Esophagus squamous epithelium (tissue), 5 donors: ENCODE measurements around the gene UBAP2L. TPM values are rescaled to one million over a fixed set of nuclear protein-coding genes. Genes with fewer than 3 reads are reported as not detected.
A peak's percentile ranks its signal among the peaks of the same experiment; 100 is the strongest.
"Not testable (repeated sequence)": the region's sequence is repeated elsewhere in the genome, so short reads cannot be mapped to it uniquely, and the experiment has no call there.

Source experiments
- DNase-seq: peaks from one replicate; lab custom pipeline; 2025; lab: John Stamatoyannopoulos, UW
- H3K27ac ChIP-seq, 4 donors: fragments of 200-600 bp; sonication (generic); one replicate each; pipeline ENCODE4 v1.5.1; 2016 to 2019; ENCODE audit warnings: mild to moderate bottlenecking in 1 of 4
- H3K27me3 ChIP-seq, 4 donors: fragments of 200-600 bp; sonication (generic); 1 replicate in 3 of 4; 2 replicates in 1 of 4; pipeline versions ENCODE4 v1.5.1 to v1.6.0; 2017 to 2021; ENCODE audit warnings: antibody characterized with exemption in 1 of 4
- H3K36me3 ChIP-seq, 3 donors: fragments of 200-600 bp; sonication (generic); one replicate each; pipeline ENCODE4 v1.5.1; 2016 to 2019
- H3K4me1 ChIP-seq, 3 donors: fragments of 200-600 bp; sonication (generic); one replicate each; pipeline ENCODE4 v1.5.1; 2017 to 2019
- H3K4me3 ChIP-seq, 4 donors: fragments of 200-600 bp; sonication (generic); 1 replicate in 3 of 4; 2 replicates in 1 of 4; pipeline ENCODE4 v1.5.1; 2016 to 2019; ENCODE audit warnings: mild to moderate bottlenecking in 2 of 4, moderate library complexity in 1 of 4
- H3K9me3 ChIP-seq, 3 donors: fragments of 200-600 bp; sonication (generic); one replicate each; pipeline ENCODE4 v1.5.1; 2016 to 2019
- POLR2A ChIP-seq, 4 donors: fragments of 450-650 bp; IDR thresholded peaks; one replicate each; pipeline ENCODE4 v1.6.1; 2017; ENCODE audit warnings: antibody characterized with exemption in 4 of 4, mild to moderate bottlenecking in 4 of 4, moderate library complexity in 3 of 4
- WGBS, 2 donors: methylation state at CpG; one replicate each; pipeline ENCODE4 v1.1.5; 2018; 5-methylcytosine and 5-hydroxymethylcytosine counted together
- intact Hi-C: fragments of 100-400 bp; cut with DNase I; formaldehyde crosslinking; loops from one replicate; pipeline ENCODE4 v1.15.0; 2022
- total RNA-seq, 4 donors: library from RNA; depleted of rRNA; stranded (reverse); fragments of >200 nt; gene quantifications; one replicate each; pipeline ENCODE4 v1.1.0, GENCODE V29; 2016
- TF ChIP-seq, protein P1 (sequence below), 6 experiments: fragments of 450-650 bp in 4 of 6; fragments of 200-600 bp in 2 of 6; sonication (generic) in 2 of 6; IDR thresholded peaks; one replicate each; pipeline ENCODE4 v1.5.1; 2016 to 2019; ENCODE audit warnings: antibody characterized with exemption in 6 of 6, mild to moderate bottlenecking in 4 of 6, moderate library complexity in 4 of 6
- donor health status: DM: yes; HTN: yes; CAD: no.

The UBAP2L gene
- total RNA-seq, 4 donors from 2014 or later: 57.8 to 69.5 (median 69.1) TPM

DNA sequence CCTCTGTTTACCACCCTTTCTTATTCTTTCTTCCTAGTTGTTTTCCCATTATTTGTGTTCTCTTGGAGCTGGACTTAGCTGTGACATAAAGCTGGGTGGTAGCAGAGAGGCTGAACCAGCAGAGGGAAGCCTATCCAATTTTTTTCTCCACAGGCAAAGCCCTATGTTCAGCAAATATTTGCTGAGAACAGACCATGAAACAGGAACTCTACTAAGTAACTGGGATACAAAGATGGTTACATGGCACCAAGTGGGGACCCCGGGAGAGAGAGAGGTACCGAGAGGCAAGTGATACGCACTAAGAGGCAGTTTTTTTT is 21.2 kb upstream of the UBAP2L start:
- no peak for TF ChIP-seq POLR2A (IDR thresholded peaks at IDR 0.05)
- TF ChIP-seq, protein P1, sequence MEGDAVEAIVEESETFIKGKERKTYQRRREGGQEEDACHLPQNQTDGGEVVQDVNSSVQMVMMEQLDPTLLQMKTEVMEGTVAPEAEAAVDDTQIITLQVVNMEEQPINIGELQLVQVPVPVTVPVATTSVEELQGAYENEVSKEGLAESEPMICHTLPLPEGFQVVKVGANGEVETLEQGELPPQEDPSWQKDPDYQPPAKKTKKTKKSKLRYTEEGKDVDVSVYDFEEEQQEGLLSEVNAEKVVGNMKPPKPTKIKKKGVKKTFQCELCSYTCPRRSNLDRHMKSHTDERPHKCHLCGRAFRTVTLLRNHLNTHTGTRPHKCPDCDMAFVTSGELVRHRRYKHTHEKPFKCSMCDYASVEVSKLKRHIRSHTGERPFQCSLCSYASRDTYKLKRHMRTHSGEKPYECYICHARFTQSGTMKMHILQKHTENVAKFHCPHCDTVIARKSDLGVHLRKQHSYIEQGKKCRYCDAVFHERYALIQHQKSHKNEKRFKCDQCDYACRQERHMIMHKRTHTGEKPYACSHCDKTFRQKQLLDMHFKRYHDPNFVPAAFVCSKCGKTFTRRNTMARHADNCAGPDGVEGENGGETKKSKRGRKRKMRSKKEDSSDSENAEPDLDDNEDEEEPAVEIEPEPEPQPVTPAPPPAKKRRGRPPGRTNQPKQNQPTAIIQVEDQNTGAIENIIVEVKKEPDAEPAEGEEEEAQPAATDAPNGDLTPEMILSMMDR (IDR thresholded peaks at IDR 0.05): no peak
- H3K36me3 ChIP-seq: no peaks in the 10 kb centered on the region
- H3K4me3 ChIP-seq: peak overlapping the region in 1 of 4 donors; percentile 14
- intact Hi-C loops: no loop called here
- H3K27ac ChIP-seq: peak overlapping the region in 1 of 4 donors; percentile 16
- WGBS, 2 donors: 89 to 94% methylated on average over 3 of the region's 3 CpGs
- no peak for DNase-seq
- H3K4me1 ChIP-seq: peaks cover 0 to 20% (median 0%) of the 10 kb centered on the region in 3 donors
- no peaks in the 10 kb centered on the region for H3K27me3 ChIP-seq
- no peaks in the 10 kb centered on the region for H3K9me3 ChIP-seq

DNA sequence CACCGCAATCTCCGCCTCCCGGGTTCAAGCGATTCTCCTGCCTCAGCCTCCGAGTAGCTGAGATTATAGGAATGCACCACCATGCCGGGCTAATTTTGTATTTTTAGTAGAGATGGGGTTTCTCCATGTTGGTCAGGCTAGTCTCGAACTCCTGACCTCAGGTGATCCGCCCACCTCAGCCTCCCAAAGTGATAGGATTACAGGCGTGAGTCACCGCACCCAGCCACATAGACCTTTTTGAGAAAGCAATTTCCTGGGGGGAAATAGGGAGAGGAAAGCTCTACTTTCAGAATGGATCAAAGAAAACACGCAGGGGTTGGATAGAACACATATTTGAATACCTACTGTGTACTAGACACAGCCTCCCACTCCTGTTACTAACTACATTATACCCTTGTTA is 15.0 kb upstream of the UBAP2L start:
- H3K27me3 ChIP-seq, H3K27ac ChIP-seq, H3K4me3 ChIP-seq, intact Hi-C loops, DNase-seq, H3K4me1 ChIP-seq, H3K9me3 ChIP-seq: not testable (repeated sequence)
- H3K36me3 ChIP-seq: peaks cover 16 to 62% (median 33%) of the 10 kb centered on the region in 3 donors
- 63 to 88% methylated on average over 3 to 11 of the region's 11 CpGs for WGBS, 2 donors

DNA sequence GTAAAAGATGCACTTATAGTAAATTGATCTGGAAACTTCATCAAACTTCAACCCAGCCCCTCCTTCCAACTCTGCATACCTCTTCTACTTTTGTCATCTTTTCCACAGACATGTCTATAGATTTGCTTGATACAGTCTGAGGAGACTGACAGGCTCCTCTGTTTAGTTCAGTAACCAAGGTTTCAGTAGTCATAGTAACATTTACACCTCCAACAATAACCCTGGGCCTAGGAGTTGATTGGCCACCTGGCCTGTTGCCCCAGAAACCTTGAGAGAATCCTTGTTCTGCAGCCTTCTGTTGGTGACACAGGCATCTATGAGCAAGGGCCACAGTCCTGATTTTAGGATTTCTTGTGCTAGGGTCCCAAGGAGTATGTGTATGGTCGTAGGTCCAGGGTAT is 14.6 kb upstream of the UBAP2L start, which contains the start of gene CFAP141:
CFAP141 (minus strand) TSS at position 138 of the 400 bp plus-strand sequence; CDS start at position 112, 26 bp downstream.
- Histone ChIP-seq H3K27ac (no peak within 1 kb of the TSS), H3K27me3 (no peaks in the 10 kb centered on the region), H3K4me1 (no peaks in the 10 kb centered on the region), H3K9me3 (no peaks in the 10 kb centered on the region), H3K4me3 (no peak within 1 kb of the TSS), H3K36me3 (peaks cover 16 to 66% (median 33%) of the 10 kb centered on the region in 3 donors)
- intact Hi-C loops: no loop called here
- DNase-seq: no peak
- WGBS, 2 donors: 75 to 82% methylated on average over 1 of the region's 1 CpG
- TF ChIP-seq, protein P1 (IDR thresholded peaks at IDR 0.05): no peak
- TF ChIP-seq POLR2A (IDR thresholded peaks at IDR 0.05): no peak

DNA sequence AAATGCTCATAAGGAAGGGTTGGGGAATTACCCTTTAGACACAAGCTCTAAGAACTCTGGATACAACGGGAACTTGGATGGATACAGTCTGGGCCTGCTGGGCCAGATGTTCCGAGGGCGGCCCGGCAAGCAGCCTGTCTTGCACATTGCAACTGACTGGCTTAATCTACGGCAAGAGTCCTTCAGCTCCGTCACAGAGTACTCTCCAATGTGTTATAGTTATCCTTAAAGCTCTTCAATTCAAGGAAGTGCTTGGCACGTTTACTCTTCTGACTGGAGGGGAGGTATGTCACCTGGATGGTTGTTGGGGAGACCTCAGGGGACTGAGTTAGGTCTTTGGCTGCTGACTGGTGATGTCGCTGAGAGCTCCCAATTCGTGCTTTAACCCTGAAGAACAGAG is 13.5 kb upstream of the UBAP2L start:
- Histone ChIP-seq H3K9me3 (no peaks in the 10 kb centered on the region), H3K36me3 (peaks cover 18 to 77% (median 43%) of the 10 kb centered on the region in 3 donors), H3K4me3 (no peak overlapping the region), H3K4me1 (no peaks in the 10 kb centered on the region), H3K27ac (no peak overlapping the region), H3K27me3 (no peaks in the 10 kb centered on the region)
- no peak for TF ChIP-seq POLR2A (IDR thresholded peaks at IDR 0.05)
- TF ChIP-seq, protein P1 (IDR thresholded peaks at IDR 0.05): no peak
- no peak for DNase-seq
- WGBS, 2 donors: 81 to 88% methylated on average over 6 to 7 of the region's 9 CpGs
- intact Hi-C loops: no loop called here

DNA sequence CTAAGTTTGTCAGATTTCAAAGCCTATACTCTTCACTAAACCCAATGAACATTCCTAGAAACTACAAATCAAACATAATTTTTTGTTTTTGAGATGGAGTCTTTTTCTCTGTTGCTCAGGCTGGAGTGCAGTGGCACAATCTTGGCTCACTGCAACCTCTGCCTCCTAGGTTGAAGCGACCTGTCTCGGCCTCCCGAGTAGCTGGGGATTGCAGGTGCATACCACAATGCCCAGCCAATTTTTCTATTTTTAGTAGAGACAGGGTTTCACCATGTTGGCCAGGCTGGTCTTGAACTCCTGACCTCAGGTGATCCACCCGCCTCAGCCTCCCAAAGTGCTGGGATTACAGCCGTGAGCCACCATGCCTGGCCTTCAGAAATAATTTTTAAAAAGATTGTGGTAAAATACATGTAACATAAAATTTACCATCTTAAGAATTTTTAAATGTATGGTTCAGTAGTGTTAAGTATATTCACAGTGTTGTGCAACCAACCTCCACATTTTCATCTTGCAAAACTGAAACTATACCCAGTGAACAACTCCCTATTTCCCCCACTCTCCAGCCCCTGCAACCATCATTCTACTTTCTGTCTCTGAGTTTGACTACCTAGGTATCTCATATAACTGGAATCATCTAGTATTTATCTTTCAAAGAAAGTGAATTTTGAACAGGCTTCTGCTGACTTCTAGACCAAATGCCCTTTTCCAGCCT is 11.9 kb upstream of the UBAP2L start:
- intact Hi-C loops: no loop called here
- no peaks in the 10 kb centered on the region for H3K9me3 ChIP-seq
- H3K27me3 ChIP-seq: no peaks in the 10 kb centered on the region
- H3K4me1 ChIP-seq: no peaks in the 10 kb centered on the region
- peaks cover 30 to 93% (median 59%) of the 10 kb centered on the region in 3 donors for H3K36me3 ChIP-seq
- TF ChIP-seq, protein P1 (IDR thresholded peaks at IDR 0.05): no peak
- DNase-seq: no peak
- no peak overlapping the region for H3K27ac ChIP-seq
- no peak overlapping the region for H3K4me3 ChIP-seq
- 84 to 94% methylated on average over 5 of the region's 5 CpGs for WGBS, 2 donors
